Right hindlimb (tissue), 1 donor: ENCODE measurements around the gene NLRP7.
"Not testable (repeated sequence)": the region's sequence is repeated elsewhere in the genome, so short reads cannot be mapped to it uniquely, and the experiment has no call there.

Source experiments
- DNase-seq: peaks from one replicate; pipeline ENCODE4 v3.0.0-alpha.2; 2018

The NLRP7 gene

GRCh38 chr19:54918499-54918898 is 28.8 kb downstream of the NLRP7 start:
- DNase-seq = no peak

DNA sequence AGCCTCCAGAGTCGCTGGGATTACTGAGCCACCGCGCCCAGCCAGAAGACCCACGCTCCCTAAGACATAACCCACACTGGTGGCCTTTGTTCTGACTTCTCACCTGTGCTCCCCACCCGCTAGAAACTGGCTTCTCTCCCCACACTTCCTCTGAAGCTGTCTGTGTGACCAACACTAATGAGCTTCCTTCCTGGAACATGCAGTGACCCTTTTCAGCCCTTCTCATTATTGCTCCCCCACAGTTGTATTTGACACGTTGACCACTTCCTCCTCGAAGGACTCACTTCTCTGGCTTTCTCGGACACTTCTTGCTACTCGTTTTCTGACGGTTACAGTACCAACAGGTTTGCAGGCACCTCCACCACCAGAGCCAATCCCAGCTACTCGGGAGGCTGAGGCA is 30.5 kb downstream of the NLRP7 start:
- DNase-seq = no peak

DNA sequence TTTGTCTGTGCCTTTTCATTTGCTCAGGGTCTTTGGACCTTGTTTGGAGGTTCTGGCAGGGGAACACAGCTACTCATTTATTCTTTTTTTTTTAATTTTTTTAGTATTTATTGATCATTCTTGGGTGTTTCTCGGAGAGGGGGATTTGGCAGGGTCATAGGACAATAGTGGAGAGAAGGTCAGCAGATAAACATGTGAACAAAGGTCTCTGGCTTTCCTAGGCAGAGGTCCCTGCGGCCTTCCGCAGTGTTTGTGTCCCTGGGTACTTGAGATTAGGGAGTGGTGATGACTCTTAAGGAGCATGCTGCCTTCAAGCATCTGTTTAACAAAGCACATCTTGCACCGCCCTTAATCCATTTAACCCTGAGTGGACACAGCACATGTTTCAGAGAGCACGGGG is 39.4 kb downstream of the NLRP7 start:
- DNase-seq = not testable (repeated sequence)

- no peak for DNase-seq
Observed at GRCh38 chr19:54906819-54907218, 40.5 kb downstream of the NLRP7 start.

DNA sequence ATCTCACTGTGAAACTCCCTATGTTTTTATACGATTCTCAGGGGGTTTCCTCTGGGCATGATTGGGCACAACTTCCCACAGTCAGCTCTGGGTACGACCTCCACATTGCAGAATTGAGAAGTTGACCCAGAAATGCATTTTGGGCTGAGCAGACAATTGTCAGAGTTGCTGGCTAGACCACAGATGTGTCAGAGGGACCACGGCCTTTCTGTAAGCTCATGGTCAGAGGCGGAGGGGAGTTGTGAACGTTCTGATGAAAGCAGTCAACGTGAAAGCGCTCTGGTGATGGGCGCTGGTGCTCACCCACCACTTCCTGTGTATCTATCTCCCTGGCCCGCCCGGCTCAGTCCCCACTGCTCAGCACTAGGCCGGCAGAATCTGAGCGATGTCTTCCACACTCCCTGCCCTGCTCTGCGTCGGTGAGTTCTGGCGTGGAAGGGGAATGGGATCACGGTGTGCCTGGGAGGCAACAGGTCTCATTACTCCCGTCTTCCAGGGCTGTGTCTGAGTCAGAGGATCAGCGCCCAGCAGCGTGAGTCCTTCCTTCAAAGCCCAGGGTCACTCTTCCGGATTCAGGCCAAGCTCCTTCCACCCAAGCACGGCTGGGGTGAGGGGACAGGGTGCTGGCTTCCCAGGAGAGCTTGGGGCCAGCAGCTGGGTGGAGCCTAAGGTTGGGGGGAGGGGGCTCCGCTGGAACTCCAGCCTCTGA is 41.4 kb downstream of the NLRP7 start, which contains the start of gene NCR1:
Gene NCR1 (plus strand): TSS at position 346 of the 709 bp plus-strand sequence. CDS start 40 bp downstream, at position 386.
- DNase-seq = no peak

GRCh38 chr19:54905421-54905802 is 41.9 kb downstream of the NLRP7 start:
- DNase-seq = no peak

- DNase-seq = not testable (repeated sequence)
Observed at GRCh38 chr19:54904261-54904660, 43.1 kb downstream of the NLRP7 start.

DNA sequence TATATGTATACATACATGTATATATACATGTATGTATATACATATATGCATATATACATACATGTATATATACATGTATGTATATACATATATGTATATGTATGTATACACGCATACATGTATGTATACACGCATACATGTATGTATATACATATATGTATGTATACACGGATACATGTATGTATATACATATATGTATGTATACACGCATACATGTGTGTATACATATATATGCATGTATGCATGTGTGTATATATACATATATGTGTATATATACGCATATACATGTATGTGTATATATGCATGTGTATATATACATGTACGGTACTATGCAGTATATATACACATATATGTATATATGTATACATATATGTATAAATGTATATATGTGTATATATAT is 44.0 kb downstream of the NLRP7 start:
- DNase-seq = no peak

DNA sequence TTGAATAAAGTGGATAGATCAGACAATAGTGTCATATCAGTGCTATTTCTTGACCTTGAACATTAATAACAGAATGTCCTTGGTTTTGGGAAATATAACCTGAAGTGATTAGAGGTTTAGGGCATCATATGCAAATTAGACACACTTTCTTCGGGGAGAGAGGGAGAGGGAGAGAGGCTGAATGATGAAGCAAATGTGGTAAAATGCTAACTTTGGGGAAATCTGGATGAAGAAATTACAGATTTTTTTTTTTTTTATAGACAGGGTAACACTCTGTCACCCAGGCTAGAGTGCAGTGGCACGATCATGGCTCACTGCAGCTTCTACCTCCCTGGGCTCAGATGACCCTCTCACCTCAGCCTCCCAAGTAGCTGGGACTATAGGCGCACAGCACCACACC is 45.3 kb downstream of the NLRP7 start:
- DNase-seq = no peak

DNA sequence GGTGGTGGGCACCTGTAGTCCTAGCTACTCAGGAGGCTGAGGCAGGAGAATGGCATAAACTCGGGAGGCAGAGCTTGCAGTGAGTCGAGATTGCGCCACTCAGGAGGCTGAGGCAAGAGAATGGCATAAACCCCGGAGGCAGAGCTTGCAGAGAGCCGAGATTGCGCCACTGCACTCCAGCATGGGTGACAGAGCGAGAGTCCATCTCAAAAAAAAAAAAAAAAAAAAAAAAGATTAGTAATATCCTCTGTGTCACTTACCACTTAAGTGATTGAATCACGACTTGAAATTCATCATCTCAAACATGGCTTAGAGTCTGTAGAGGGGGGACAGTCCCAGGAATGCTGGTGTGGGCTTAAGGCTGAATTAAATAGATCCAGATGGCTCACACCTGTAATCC is 46.2 kb downstream of the NLRP7 start:
- not testable (repeated sequence) for DNase-seq

DNA sequence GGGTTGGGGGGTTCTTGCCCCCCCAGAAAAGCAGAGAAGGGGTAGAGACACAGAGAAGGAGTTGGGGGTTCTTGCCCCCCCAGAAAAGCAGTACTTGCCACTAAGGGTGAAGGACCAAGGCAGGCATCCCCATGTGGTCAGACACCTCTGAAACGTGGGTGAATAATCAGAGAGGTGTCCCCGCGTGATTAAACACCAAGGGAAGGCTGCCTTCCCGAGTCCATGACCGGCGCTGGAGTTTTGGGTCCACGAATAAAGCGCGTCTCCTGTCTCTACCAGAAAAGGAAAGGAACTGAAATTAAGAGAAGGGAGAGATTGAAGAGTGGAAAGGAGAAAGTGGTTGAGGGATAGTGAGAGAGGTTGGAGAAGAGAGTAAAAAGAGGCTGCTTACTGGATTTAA is 47.7 kb downstream of the NLRP7 start:
- not testable (repeated sequence) for DNase-seq

DNA sequence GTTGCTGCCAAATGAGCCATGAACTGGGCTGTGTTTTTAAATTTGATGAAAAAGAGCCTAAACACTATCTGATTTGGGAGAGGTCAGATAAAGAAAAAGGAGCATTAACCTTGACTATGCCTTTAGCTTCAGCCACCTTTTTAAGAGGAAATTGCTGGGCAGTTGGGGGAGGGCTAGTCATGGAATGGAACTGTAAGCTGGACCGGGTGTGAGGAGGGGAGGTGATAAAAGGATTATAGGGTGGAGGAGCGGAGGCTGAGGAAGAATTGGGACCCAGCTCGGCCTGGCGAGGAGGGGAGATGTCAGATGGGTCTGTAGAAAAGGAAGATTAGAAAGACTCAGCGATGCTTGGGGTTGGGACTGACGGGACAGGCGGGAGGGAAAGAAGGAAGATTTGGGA is 48.6 kb downstream of the NLRP7 start:
- DNase-seq = not testable (repeated sequence)

DNA sequence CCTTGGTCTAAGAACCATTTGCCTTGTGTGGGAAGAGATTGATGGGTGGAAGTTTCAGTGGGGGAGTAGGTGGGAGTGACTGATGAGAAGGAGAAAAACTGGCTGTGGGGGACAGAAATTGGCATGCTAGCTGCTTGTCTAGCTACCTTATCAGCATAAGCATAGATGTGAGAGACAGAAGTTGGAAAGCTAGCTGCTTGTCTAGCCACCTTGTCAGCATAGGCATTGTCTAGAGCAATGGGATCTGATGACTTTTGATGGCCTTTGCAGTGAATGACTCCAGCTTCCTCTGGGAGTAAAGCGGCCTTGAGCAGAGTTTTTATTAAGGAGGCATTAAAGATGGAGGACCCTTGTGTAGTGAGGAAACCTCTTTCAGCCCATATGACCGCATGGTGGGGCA is 51.3 kb downstream of the NLRP7 start:
- DNase-seq = no peak

- DNase-seq = not testable (repeated sequence)
Observed at GRCh38 chr19:54894106-54894505, 53.2 kb downstream of the NLRP7 start.

GRCh38 chr19:54893406-54893805 is 53.9 kb downstream of the NLRP7 start:
- DNase-seq = no peak

DNA sequence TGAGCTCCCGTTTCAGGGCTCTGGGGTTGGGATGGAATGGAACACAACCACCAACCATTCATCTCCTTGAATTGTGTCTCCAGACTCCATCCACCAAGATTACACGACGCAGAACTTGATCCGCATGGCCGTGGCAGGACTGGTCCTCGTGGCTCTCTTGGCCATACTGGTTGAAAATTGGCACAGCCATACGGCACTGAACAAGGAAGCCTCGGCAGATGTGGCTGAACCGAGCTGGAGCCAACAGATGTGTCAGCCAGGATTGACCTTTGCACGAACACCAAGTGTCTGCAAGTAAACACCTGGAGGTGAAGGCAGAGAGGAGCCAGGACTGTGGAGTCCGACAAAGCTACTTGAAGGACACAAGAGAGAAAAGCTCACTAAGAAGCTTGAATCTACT is 57.8 kb downstream of the NLRP7 start:
- no peak for DNase-seq

DNA sequence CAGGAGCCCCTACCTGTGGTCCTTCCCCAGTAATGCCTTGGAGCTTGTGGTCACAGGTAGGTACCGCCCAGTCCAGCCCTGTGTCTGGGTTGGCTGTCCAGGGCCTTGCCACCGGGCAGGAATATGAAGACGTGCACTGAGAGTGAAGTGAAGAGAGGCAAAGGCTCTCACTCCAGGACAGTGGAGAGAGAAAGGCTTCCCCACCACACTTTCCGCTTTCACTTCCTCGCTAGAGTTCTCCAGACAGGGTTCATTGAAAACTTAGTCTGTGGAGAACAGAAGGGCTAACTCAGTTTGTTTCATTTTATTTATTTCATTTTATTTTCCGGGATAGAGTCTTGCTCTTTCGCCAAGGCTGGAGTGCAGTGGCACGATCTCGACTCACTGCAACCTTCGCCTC is 59.1 kb downstream of the NLRP7 start:
- no peak for DNase-seq

DNA sequence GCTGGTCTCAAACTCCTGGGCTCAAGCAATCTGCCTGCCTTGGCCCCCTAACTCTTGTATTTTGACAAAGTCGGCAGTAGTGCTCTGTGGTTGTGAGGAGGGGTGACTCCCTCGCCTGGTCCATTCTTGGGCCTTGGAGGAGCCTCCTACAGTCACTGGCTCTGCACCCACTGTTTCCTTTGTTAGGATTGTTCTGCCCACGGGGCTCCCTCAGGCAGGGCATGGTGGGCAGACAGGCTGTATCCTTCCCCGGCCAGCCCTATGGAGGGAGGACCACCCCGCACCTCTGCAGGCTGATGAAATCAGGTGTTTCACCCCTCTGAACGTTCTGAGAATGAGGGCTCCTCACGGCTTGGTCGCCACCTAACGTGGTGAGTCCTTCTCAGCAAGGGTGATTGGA is 64.1 kb downstream of the NLRP7 start:
- no peak for DNase-seq

DNA sequence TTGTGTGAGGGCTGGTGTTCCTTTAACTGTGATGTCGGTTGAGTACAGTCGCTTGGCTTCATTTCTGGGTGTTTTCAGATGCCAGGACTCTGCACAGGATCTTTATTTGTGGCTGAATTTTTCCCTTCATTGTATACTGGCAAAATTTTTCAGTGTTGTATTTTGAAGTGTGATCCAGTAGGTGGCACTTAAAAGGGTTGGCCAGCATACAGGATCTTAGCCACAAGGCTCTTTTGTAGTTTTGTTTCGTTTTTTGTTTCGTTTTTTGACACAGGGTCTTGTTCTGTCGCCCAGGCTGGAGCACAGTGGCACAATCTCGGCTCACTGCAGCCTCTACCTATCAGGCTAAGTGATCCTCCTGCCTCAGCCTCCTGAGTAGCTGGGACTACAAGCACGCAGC is 64.6 kb downstream of the NLRP7 start:
- no peak for DNase-seq

GRCh38 chr19:54881884-54882283 is 65.4 kb downstream of the NLRP7 start:
- DNase-seq = no peak

- DNase-seq = no peak
Observed at GRCh38 chr19:54877471-54877870, 69.9 kb downstream of the NLRP7 start.

DNA sequence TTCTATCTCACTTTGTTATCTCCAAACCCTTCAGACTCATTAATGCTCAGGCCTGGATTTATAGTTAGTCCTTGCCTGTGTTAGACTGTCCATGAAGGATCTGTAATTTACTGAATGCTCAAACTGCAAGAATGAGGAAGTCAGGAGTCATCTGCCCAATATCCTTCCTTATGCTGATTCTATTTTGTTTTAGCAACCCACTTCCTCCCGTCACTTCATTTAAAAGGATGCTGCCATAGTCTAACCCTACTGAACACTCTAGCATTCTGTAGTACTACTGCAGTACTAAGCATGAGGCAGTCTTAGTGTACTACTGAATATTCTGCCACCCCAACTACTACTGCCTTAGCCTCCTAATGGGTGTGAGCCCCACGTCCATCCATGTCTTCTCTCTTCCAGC is 71.8 kb downstream of the NLRP7 start:
- DNase-seq = no peak

- no peak for DNase-seq
Observed at GRCh38 chr19:54873990-54874389, 73.3 kb downstream of the NLRP7 start, which contains the start of gene FCAR. FCAR (plus strand) TSS chr19:54874235; CDS start chr19:54874290, 55 bp downstream.
